Ishikawa (cell line): ENCODE measurements around the gene MYEOV.

Experiments
- EP300 ChIP-seq: IDR thresholded peaks from 2 replicates; pipeline ENCODE4 v1.6.1; 2012; ENCODE audit warnings: borderline replicate concordance
- MAX ChIP-seq: IDR thresholded peaks from 2 replicates; pipeline ENCODE4 v1.6.1; 2012
- NFIC ChIP-seq: IDR thresholded peaks from 2 replicates; pipeline ENCODE4 v1.6.1; 2012
- RAD21 ChIP-seq: IDR thresholded peaks from 2 replicates; pipeline ENCODE4 v1.6.1; 2012; ENCODE audit warnings: low read depth
- REST ChIP-seq: IDR thresholded peaks from 2 replicates; pipeline ENCODE4 v1.6.1; 2012; ENCODE audit warnings: low read depth, mild to moderate bottlenecking
- YY1 ChIP-seq: IDR thresholded peaks from 2 replicates; pipeline ENCODE4 v1.6.1; 2012; ENCODE audit warnings: low read depth

- TF ChIP-seq MAX (no peak), YY1 (no peak), NFIC (no peak), REST (no peak), RAD21 (no peak), EP300 (no peak)
Observed at GRCh38 chr11:69333879-69334278, 39.9 kb downstream of the MYEOV start.
